Fibroblast of the aortic adventitia (primary cell): ENCODE results near the gene TYK2. TPM values are rescaled to one million over a fixed set of nuclear protein-coding genes. Genes with fewer than 3 reads are reported as not detected.
A peak's percentile ranks its signal among the peaks of the same experiment; 100 is the strongest.

Experiments used
- DNase-seq: peaks from one replicate; pipeline ENCODE4 v3.0.0-alpha.2; 2010; ENCODE audit warnings: low read depth
- H3K4me3 ChIP-seq: 2 replicates; pipeline ENCODE4 v1.5.1; 2011; ENCODE audit warnings: low read depth, mild to moderate bottlenecking, control low read depth, low read length, moderate library complexity
- total RNA-seq: library from RNA; depleted of rRNA; stranded (reverse); fragments of >200 nt; gene quantifications from 2 replicates; pipeline ENCODE4 v1.2.3, GENCODE V29; 2012; ENCODE audit warnings: low replicate concordance
- TF ChIP-seq, protein P1 (sequence below): IDR thresholded peaks from 2 replicates; pipeline ENCODE4 v1.5.1; 2011; ENCODE audit warnings: mild to moderate bottlenecking, low read length, control low read depth, inconsistent platforms; ENCODE audit not compliant: insufficient read depth

Gene TYK2
- total RNA-seq: 25.7 and 51.5 TPM in 2 replicates

DNA sequence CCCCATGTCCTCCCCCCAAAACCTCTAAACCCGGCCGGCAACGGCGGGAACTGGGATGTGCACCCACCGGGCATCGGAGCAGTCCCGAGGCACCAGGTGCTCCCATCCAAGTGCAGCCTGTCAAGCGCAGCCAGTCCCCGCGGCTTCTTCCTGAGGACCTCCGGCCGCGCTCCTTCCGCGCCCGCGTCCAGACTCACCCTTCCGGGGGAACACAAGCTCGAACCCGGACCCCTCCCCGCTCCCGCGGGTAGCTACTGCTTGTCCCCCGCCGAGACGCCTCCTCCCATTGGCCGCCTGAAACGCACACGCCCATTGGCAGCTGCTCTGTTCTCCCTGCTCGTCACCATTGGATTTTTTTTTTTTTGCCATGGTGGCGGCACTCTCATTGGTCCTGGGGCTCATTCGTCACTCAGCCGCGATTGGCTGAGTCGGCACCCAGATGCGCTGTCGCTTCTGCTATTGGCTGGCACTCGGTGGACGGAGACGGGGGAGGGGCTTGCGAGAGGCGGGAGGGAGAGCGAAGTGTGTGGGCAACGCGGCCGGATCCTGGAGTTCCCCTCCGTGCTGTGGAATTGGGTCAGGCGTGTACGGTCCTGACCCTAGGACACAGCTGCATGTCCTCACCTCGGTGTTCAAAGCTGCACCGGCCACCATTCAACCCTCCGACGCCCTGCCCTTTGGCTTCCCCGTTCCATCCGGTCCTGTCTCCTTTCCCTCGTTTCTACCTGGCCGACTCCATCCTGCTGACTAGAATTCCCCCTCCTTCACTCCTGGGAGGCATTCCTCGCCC is at the start of gene TYK2:
TYK2 (minus strand) TSS at position 260 of the 790 bp plus-strand sequence. CDS start 2,166 bp downstream, outside the sequence.
- peak within 1 kb of the TSS; percentile 97 for H3K4me3 ChIP-seq
- TF ChIP-seq, protein P1, sequence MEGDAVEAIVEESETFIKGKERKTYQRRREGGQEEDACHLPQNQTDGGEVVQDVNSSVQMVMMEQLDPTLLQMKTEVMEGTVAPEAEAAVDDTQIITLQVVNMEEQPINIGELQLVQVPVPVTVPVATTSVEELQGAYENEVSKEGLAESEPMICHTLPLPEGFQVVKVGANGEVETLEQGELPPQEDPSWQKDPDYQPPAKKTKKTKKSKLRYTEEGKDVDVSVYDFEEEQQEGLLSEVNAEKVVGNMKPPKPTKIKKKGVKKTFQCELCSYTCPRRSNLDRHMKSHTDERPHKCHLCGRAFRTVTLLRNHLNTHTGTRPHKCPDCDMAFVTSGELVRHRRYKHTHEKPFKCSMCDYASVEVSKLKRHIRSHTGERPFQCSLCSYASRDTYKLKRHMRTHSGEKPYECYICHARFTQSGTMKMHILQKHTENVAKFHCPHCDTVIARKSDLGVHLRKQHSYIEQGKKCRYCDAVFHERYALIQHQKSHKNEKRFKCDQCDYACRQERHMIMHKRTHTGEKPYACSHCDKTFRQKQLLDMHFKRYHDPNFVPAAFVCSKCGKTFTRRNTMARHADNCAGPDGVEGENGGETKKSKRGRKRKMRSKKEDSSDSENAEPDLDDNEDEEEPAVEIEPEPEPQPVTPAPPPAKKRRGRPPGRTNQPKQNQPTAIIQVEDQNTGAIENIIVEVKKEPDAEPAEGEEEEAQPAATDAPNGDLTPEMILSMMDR: no peak
- peak; percentile 98 for DNase-seq

DNA sequence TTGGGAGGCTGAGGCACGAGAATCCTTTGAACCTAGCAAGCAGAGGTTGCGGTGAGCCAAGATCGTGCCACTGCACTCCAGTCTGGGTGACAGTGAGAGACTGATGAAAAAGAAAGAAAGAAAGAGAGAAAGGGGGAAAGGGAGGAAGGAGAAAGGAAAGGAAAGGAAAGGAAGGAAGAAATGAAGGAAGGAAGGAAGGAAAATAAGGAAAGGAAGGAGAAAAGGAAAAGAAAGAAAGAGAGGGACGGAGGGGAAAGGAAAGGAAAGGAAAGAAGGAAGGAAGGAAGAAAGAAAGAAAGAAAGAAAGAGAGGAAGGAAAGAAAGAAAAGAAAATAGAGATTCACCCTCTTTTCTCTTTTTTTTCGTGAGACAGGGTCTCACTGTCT is 48.6 kb upstream of the TYK2 start:
- TF ChIP-seq, protein P1: no peak
- DNase-seq: no peak
- H3K4me3 ChIP-seq: no peak overlapping the region

DNA sequence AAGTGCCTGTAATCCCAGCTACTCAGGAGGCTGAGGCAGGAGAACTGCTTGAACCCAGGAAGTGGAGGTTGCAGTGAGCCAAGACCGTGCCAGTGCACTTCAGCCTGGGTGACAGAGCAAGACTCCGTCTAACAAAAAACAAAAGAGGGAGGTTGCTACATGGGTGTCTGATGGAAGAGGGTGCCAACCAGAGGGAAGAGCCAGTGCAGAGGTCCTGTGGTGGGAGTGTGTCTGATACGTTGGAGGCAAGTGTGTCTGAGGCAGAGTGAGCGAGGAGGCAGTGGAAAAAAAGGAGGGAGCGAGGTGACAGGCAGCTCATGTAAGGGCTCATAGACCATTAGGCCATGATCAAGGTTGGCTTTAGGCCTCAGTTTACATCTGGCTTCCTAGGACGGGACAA is 46.8 kb upstream of the TYK2 start:
- TF ChIP-seq, protein P1: no peak
- H3K4me3 ChIP-seq: no peak overlapping the region
- DNase-seq: no peak

DNA sequence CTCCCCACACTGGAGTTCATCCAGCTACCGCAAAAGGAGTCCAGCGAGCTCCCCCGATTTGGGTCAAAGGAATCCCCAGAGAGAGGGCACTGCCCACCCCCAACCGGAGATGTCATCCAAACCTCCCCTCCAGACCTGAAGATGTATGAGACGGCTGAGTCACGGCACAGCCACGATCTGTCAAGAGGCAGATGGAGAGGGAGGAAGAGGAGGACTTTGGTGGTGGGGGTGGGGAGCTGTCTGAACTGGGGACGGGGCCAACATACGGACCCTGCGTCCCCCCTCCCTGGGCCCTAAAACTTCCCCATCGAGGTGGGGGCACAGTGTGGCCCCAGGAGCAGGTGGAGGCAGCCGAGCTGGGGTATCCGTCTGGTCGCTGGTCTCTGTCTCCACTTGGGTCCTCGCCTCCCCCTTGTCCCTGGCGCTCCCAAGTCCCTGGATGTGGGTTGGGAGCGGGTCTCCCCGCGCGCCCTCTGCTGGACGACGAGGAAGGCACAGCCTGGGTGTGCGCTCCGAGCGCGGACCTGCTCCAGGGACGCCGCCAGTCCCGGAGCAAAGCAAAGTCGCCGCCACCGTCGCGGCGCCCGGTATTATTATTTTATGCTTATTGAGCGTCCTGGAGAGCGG is 43.8 kb upstream of the TYK2 start:
- H3K4me3 ChIP-seq: peak overlapping the region; percentile 50
- TF ChIP-seq, protein P1: peak; percentile 93
- DNase-seq: peak; percentile 63

DNA sequence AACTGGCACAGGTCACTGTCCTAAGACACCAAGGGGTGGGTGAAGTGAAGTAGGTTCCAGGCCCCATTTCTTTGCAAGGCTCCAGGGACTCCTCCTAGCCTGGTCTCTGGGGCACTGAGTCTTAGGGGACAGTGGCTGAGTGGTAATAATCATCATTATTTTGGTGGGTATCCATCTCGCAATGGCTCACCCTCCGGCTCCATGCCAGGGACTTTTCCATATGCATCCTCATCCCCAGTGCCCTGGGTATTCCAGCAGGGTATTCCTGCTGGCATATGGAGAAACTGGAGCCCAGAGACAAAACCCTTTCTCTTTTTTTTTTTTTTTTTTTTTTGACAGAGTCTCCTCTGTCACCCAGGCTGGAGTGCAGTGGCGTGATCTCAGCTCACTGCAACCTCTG is 42.5 kb upstream of the TYK2 start:
- TF ChIP-seq, protein P1: no peak
- H3K4me3 ChIP-seq: no peak overlapping the region
- DNase-seq: no peak

DNA sequence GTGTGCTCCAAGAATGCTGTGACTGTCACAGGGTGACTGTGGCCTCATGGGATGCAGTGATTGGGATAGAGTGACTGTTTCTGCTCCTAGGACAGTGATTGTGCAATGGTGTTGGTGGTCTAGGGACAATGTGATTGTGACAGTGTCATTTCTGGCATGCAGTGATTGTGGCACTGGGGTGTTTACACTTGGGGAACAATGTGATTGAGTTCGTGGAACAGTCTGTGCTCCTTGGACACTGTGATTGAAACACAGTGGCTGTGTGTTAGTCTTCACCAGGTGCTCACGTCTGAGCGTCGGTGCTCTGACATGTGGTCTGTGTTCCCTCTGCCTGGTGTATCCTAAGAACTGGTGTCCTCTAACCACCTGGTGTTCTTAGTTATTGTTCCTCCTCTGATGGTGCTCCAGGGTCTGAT is 41.7 kb upstream of the TYK2 start:
- no peak for DNase-seq
- H3K4me3 ChIP-seq: no peak overlapping the region
- TF ChIP-seq, protein P1: no peak
